Measurements from ENCODE around the gene MXD4. TPM values are rescaled to one million over a fixed set of nuclear protein-coding genes. Genes with fewer than 3 reads are reported as not detected.
"Not testable (repeated sequence)": the region's sequence is repeated elsewhere in the genome, so short reads cannot be mapped to it uniquely, and the experiment has no call there.

MXD4 gene
- polyA plus RNA-seq, 1 donor (not counting 4 experiments of a cell fraction or from before 2014, with no cell fraction given): 26.0 TPM

DNA sequence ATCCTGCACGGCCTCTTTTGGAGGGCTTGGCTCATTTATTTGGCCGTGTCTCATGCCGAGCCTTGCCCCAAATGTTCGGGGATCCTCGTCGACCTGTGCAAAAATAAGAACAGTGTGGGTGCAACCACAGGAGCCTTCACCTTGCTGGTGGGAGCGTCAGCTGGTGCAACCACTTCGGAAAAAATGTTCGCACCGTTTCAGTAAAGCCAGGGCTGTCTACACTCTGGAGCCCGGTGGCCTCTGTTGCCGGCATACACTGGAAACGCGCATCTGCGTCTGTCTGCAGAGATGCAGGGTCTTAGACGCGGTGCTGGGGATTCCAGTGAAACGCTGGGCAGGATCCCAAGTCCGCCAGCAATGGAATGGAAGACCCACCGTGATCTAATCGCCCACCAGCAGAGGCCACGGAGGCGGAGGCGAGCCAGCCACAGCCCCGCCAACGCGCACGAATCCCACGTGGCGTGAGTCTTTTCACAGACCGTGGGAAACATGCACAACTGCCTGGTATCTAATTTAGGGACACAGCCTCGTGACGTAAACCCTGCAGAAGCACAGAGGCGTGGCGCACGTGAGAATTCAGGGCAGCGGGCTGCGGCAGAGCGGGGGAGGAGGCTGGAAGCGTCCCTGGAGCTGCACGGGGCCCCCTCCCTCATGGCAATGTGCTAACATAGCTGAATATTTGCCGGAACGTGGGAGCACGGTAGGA, 13.8 kb upstream of the MXD4 start:
- dilution Hi-C loops (cut with MboI; ENCODE audit: extremely low pct_ligation_motif_present, low sequenced_read_pairs): no loop called here
- Histone ChIP-seq H3K36me3 (ENCODE audit: control insufficient read depth in 2 of 2, extremely low read depth in 1 of 2, insufficient read depth in 2 of 2, low read length in 2 of 2) (no peaks in the 10 kb centered on the region), H3K9me3 (ENCODE audit: control insufficient read depth, low read depth, low read length) (no peaks in the 10 kb centered on the region), H4K20me1 (ENCODE audit: control insufficient read depth, extremely low read depth, insufficient read depth, low read length) (no peaks in the 10 kb centered on the region), H3K79me2 (ENCODE audit: control insufficient read depth, insufficient read depth, low read length) (no peaks in the 10 kb centered on the region), H3K9me1 (ENCODE audit: control insufficient read depth, extremely low read depth, insufficient read depth, low read length) (no peaks in the 10 kb centered on the region), H3K4me1 (ENCODE audit: control insufficient read depth, extremely low read depth, insufficient read depth, low read length) (no peaks in the 10 kb centered on the region), H3K9ac (ENCODE audit: control insufficient read depth, extremely low read depth, insufficient read depth, low read length) (no peak overlapping the region), H3K27me3 (ENCODE audit: control insufficient read depth, extremely low read depth, insufficient read depth, low read length) (no peaks in the 10 kb centered on the region), H3K4me2 (ENCODE audit: control insufficient read depth, extremely low read depth, insufficient read depth, low read depth, low read length) (no peak overlapping the region), H3K4me3 (ENCODE audit: control insufficient read depth in 2 of 3, extremely low read depth in 1 of 3, insufficient read depth in 2 of 3, low read depth in 1 of 3, low read length in 3 of 3) (no peak overlapping the region), H2AFZ (ENCODE audit: control insufficient read depth, low read length) (no peak overlapping the region), H3K27ac (ENCODE audit: control insufficient read depth, insufficient read depth, low read length) (no peak overlapping the region)
- TF ChIP-seq EZH2 (IDR thresholded peaks at IDR 0.05; ENCODE audit: low read length): no peak
- TF ChIP-seq, protein P1, sequence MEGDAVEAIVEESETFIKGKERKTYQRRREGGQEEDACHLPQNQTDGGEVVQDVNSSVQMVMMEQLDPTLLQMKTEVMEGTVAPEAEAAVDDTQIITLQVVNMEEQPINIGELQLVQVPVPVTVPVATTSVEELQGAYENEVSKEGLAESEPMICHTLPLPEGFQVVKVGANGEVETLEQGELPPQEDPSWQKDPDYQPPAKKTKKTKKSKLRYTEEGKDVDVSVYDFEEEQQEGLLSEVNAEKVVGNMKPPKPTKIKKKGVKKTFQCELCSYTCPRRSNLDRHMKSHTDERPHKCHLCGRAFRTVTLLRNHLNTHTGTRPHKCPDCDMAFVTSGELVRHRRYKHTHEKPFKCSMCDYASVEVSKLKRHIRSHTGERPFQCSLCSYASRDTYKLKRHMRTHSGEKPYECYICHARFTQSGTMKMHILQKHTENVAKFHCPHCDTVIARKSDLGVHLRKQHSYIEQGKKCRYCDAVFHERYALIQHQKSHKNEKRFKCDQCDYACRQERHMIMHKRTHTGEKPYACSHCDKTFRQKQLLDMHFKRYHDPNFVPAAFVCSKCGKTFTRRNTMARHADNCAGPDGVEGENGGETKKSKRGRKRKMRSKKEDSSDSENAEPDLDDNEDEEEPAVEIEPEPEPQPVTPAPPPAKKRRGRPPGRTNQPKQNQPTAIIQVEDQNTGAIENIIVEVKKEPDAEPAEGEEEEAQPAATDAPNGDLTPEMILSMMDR (optimal IDR thresholded peaks at IDR 0.05 in 1 of 3, IDR thresholded peaks at IDR 0.05 in 1 of 3, conservative IDR thresholded peaks at IDR 0.05 in 1 of 3; ENCODE audit: extremely low read depth in 1 of 3, insufficient read depth in 2 of 3, low read length in 3 of 3): no peak
- FAIRE-seq (no peak), DNase-seq (ENCODE audit: low read depth, low spot score) (no peak)

- dilution Hi-C loops (cut with MboI; ENCODE audit: extremely low pct_ligation_motif_present, low sequenced_read_pairs); H3K27me3 ChIP-seq (ENCODE audit: control insufficient read depth, extremely low read depth, insufficient read depth, low read length); FAIRE-seq; H3K4me3 ChIP-seq (ENCODE audit: control insufficient read depth in 2 of 3, extremely low read depth in 1 of 3, insufficient read depth in 2 of 3, low read depth in 1 of 3, low read length in 3 of 3); DNase-seq (ENCODE audit: low read depth, low spot score); H2AFZ ChIP-seq (ENCODE audit: control insufficient read depth, low read length); H4K20me1 ChIP-seq (ENCODE audit: control insufficient read depth, extremely low read depth, insufficient read depth, low read length); H3K9ac ChIP-seq (ENCODE audit: control insufficient read depth, extremely low read depth, insufficient read depth, low read length); H3K9me3 ChIP-seq (ENCODE audit: control insufficient read depth, low read depth, low read length); H3K36me3 ChIP-seq (ENCODE audit: control insufficient read depth in 2 of 2, extremely low read depth in 1 of 2, insufficient read depth in 2 of 2, low read length in 2 of 2); H3K9me1 ChIP-seq (ENCODE audit: control insufficient read depth, extremely low read depth, insufficient read depth, low read length); H3K27ac ChIP-seq (ENCODE audit: control insufficient read depth, insufficient read depth, low read length); H3K4me2 ChIP-seq (ENCODE audit: control insufficient read depth, extremely low read depth, insufficient read depth, low read depth, low read length); H3K4me1 ChIP-seq (ENCODE audit: control insufficient read depth, extremely low read depth, insufficient read depth, low read length); H3K79me2 ChIP-seq (ENCODE audit: control insufficient read depth, insufficient read depth, low read length): not testable (repeated sequence)
Measured at GRCh38 chr4:2275044-2275397, 13.1 kb upstream of the MXD4 start.

All from keratinocyte (primary cell).